HEK293 (cell line): ENCODE data around the gene ARG2.
"Not testable (repeated sequence)": the region's sequence is repeated elsewhere in the genome, so short reads cannot be mapped to it uniquely, and the experiment has no call there.

Source experiments
- CTCF ChIA-PET: fragments of 350-600 bp; formaldehyde crosslinking; extraction: SDS; loops from one replicate; lab custom pipeline; 2021; ENCODE audit warnings: antibody characterized with exemption; lab: Yijun Ruan, JAX
- POLR2A ChIA-PET: fragments of 300-600 bp; formaldehyde crosslinking; extraction: SDS; loops from one replicate; lab custom pipeline; 2020; ENCODE audit warnings: antibody characterized with exemption, inconsistent platforms; lab: Yijun Ruan, JAX
- H3K27ac ChIP-seq: fragments of 200-500 bp; sonication (Bioruptor generic); 2 replicates; pipeline ENCODE4 v1.5.1; 2014; ENCODE audit warnings: low read depth, low read length, control low read depth, inconsistent platforms; ENCODE audit errors: extremely low read depth
- H3K36me3 ChIP-seq, 2 experiments: fragments of 200-500 bp in 1 of 2; sonication (Bioruptor generic) in 1 of 2; 1 replicate in 1 of 2; 2 replicates in 1 of 2; pipeline ENCODE4 v1.5.1; 2014 to 2017; ENCODE audit warnings: inconsistent platforms in 2 of 2, low read length in 2 of 2; ENCODE audit not compliant: control insufficient read depth in 2 of 2, insufficient read depth in 1 of 2
- H3K4me1 ChIP-seq: fragments of 200-500 bp; sonication (Bioruptor generic); 2 replicates; pipeline ENCODE4 v1.5.1; 2014; ENCODE audit warnings: mild to moderate bottlenecking, low read length, inconsistent platforms; ENCODE audit not compliant: control insufficient read depth, insufficient read depth
- H3K4me3 ChIP-seq: 2 replicates; pipeline ENCODE4 v1.5.1; 2011; ENCODE audit warnings: low read depth, mild to moderate bottlenecking, control low read depth, low read length, moderate library complexity
- H3K9me3 ChIP-seq: fragments of 200-500 bp; sonication (Bioruptor generic); 2 replicates; pipeline ENCODE4 v1.5.1; 2014; ENCODE audit warnings: low read depth, low read length, inconsistent platforms; ENCODE audit not compliant: control insufficient read depth, insufficient read depth
- EGR2 ChIP-seq: fragments of 450-650 bp; formaldehyde crosslinking; IDR thresholded peaks from 2 replicates; pipeline ENCODE4 v1.5.1; 2016; ENCODE audit warnings: low read depth, missing biosample characterization, missing genetic modification characterization
- GLI4 ChIP-seq: fragments of 450-650 bp; formaldehyde crosslinking; IDR thresholded peaks from 2 replicates; pipeline ENCODE4 v1.5.1; 2016; ENCODE audit warnings: missing biosample characterization, missing genetic modification characterization
- KLF7 ChIP-seq: fragments of 450-650 bp; formaldehyde crosslinking; IDR thresholded peaks from 2 replicates; pipeline ENCODE4 v1.5.1; 2016; ENCODE audit warnings: missing biosample characterization, missing genetic modification characterization, borderline replicate concordance
- KLF9 ChIP-seq: fragments of 450-650 bp; formaldehyde crosslinking; IDR thresholded peaks from 2 replicates; pipeline ENCODE4 v1.5.1; 2016; ENCODE audit warnings: missing biosample characterization, missing genetic modification characterization, low read depth
- OVOL3 ChIP-seq: fragments of 450-650 bp; formaldehyde crosslinking; IDR thresholded peaks from 2 replicates; pipeline ENCODE4 v1.5.1; 2016; ENCODE audit warnings: missing biosample characterization, missing genetic modification characterization
- TCF7L2 ChIP-seq: IDR thresholded peaks from 2 replicates; pipeline ENCODE4 v1.6.1; 2011; ENCODE audit warnings: low read depth, mild to moderate bottlenecking, inconsistent platforms, low read length, moderate library complexity, borderline replicate concordance
- TRIM28 ChIP-seq: IDR thresholded peaks from 2 replicates; pipeline ENCODE4 v1.6.1; 2011; ENCODE audit warnings: low read length, control low read depth, borderline replicate concordance
- ZEB2 ChIP-seq: fragments of 450-650 bp; formaldehyde crosslinking; IDR thresholded peaks from 2 replicates; pipeline ENCODE4 v1.5.1; 2016; ENCODE audit warnings: missing biosample characterization, missing genetic modification characterization
- ZFHX2 ChIP-seq: fragments of 450-650 bp; formaldehyde crosslinking; conservative IDR thresholded peaks from 2 replicates; pipeline ENCODE4 v1.5.1; 2016; ENCODE audit warnings: missing biosample characterization, missing genetic modification characterization
- ZNF140 ChIP-seq: fragments of 450-650 bp; formaldehyde crosslinking; IDR thresholded peaks from 2 replicates; pipeline ENCODE4 v1.5.1; 2016; ENCODE audit warnings: missing biosample characterization, missing genetic modification characterization
- ZNF202 ChIP-seq: fragments of 450-650 bp; formaldehyde crosslinking; IDR thresholded peaks from 2 replicates; pipeline ENCODE4 v1.5.1; 2016; ENCODE audit warnings: missing biosample characterization, missing genetic modification characterization, borderline replicate concordance
- ZNF239 ChIP-seq: fragments of 450-650 bp; formaldehyde crosslinking; IDR thresholded peaks from 2 replicates; pipeline ENCODE4 v1.5.1; 2016; ENCODE audit warnings: missing biosample characterization, missing genetic modification characterization
- ZNF26 ChIP-seq: fragments of 450-650 bp; formaldehyde crosslinking; IDR thresholded peaks from 2 replicates; pipeline ENCODE4 v1.5.1; 2016; ENCODE audit warnings: missing biosample characterization, missing genetic modification characterization
- ZNF366 ChIP-seq: fragments of 450-650 bp; formaldehyde crosslinking; conservative IDR thresholded peaks from 2 replicates; pipeline ENCODE4 v1.5.1; 2016; ENCODE audit warnings: missing biosample characterization, missing genetic modification characterization
- ZNF37A ChIP-seq: fragments of 450-650 bp; IDR thresholded peaks from 2 replicates; pipeline ENCODE4 v1.5.1; 2018; ENCODE audit warnings: missing biosample characterization, missing genetic modification characterization
- ZNF391 ChIP-seq: fragments of 450-650 bp; formaldehyde crosslinking; IDR thresholded peaks from 2 replicates; pipeline ENCODE4 v1.5.1; 2016; ENCODE audit warnings: low read depth, missing biosample characterization, missing genetic modification characterization, borderline replicate concordance
- ZNF423 ChIP-seq: fragments of 450-650 bp; formaldehyde crosslinking; IDR thresholded peaks from 2 replicates; pipeline ENCODE4 v1.5.1; 2016; ENCODE audit warnings: missing biosample characterization, missing genetic modification characterization
- ZNF501 ChIP-seq: fragments of 450-650 bp; formaldehyde crosslinking; IDR thresholded peaks from 2 replicates; pipeline ENCODE4 v1.5.1; 2016; ENCODE audit warnings: missing biosample characterization, missing genetic modification characterization
- ZNF610 ChIP-seq: fragments of 450-650 bp; formaldehyde crosslinking; IDR thresholded peaks from 2 replicates; pipeline ENCODE4 v1.5.1; 2016; ENCODE audit warnings: missing biosample characterization, missing genetic modification characterization, borderline replicate concordance
- ZNF645 ChIP-seq: fragments of 450-650 bp; formaldehyde crosslinking; IDR thresholded peaks from 2 replicates; pipeline ENCODE4; 2016; ENCODE audit warnings: missing biosample characterization, missing genetic modification characterization
- ZNF660 ChIP-seq: fragments of 450-650 bp; IDR thresholded peaks from 2 replicates; pipeline ENCODE4 v1.5.1; 2018; ENCODE audit warnings: missing biosample characterization, mild to moderate bottlenecking, missing genetic modification characterization
- TF ChIP-seq, protein P1 (sequence below): fragments of 450-650 bp; formaldehyde crosslinking; IDR thresholded peaks from 2 replicates; pipeline ENCODE4 v1.5.1; 2016; ENCODE audit warnings: missing biosample characterization, missing genetic modification characterization
- TF ChIP-seq, protein P2 (sequence below): fragments of 450-650 bp; formaldehyde crosslinking; IDR thresholded peaks from 2 replicates; pipeline ENCODE4 v1.5.1; 2017; ENCODE audit warnings: missing biosample characterization, missing genetic modification characterization

Gene ARG2

DNA sequence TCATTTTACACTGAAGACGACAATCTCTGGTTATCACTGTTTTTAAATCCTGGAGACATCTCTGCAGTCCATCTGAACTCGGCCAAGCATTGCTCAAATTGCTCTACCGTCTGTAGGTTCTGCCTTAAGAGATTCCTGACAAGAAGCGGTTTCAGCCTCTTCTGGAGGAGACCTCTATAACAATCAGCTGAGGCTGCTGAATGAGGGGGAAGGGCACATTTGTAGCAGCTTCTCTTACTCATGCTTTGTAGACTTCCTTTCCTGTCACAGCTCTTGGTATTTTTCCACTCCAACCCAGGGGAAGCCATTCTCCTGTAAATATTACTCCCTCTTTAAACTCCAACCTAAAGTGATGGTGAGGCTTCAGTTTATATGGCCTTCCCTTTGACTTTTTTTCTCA is 3.0 kb downstream of the ARG2 start (continued):
- TF ChIP-seq ZNF660 (tag by site-specific recombination) (no peak), ZNF202 (tag by site-specific recombination) (no peak), TRIM28 (peak; percentile 85; the same call in 1 of the 2 replicates), ZNF645 (tag by site-specific recombination) (no peak), ZNF501 (tag by site-specific recombination) (no peak), ZNF423 (tag by site-specific recombination) (no peak), OVOL3 (tag by site-specific recombination) (no peak), ZEB2 (tag by site-specific recombination) (no peak), ZNF239 (tag by site-specific recombination) (no peak), ZFHX2 (tag by site-specific recombination) (no peak), KLF7 (tag by site-specific recombination) (no peak), KLF9 (tag by site-specific recombination) (peak; percentile 26; the same call in 1 of the 2 replicates), ZNF26 (tag by site-specific recombination) (no peak), GLI4 (tag by site-specific recombination) (no peak)
- TF ChIP-seq, protein P1, sequence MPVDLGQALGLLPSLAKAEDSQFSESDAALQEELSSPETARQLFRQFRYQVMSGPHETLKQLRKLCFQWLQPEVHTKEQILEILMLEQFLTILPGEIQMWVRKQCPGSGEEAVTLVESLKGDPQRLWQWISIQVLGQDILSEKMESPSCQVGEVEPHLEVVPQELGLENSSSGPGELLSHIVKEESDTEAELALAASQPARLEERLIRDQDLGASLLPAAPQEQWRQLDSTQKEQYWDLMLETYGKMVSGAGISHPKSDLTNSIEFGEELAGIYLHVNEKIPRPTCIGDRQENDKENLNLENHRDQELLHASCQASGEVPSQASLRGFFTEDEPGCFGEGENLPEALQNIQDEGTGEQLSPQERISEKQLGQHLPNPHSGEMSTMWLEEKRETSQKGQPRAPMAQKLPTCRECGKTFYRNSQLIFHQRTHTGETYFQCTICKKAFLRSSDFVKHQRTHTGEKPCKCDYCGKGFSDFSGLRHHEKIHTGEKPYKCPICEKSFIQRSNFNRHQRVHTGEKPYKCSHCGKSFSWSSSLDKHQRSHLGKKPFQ (tag by site-specific recombination), result no peak

DNA sequence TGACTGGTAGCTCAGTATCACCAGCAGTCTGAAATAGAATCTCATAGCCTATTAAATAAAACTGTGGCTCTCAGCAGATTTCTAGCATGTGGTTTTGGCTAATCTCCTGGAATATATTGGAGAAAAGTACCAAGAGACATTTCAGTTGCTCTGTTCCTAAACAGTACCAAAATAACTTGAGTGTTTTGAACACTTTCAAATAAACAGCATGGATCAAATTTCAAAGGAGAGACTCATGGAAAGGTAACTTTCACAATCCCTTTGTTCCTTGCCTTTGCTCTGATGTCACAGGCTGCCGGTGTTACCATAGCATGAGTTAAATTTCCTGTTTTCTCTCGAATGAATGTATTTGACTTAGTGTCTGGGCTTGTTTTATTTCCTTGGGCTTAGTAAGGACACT is 3.4 kb downstream of the ARG2 start:
- peaks cover 0 to 8% of the 10 kb centered on the region in 2 experiments; a peak in 1 of 3 replicates for H3K36me3 ChIP-seq
- H3K4me1 ChIP-seq, result peaks cover 13% of the 10 kb centered on the region
- no peaks in the 10 kb centered on the region for H3K9me3 ChIP-seq
- no peak overlapping the region for H3K4me3 ChIP-seq
- CTCF ChIA-PET, result interaction anchor here (0.5 to 1.1 kb wide), 4 partner anchors 22 to 97 kb away, joined by 3 to 5 read pairs (median 4); no protein-coding TSS in a partner anchor
- no peak for TF ChIP-seq EGR2 (tag by site-specific recombination)
- TF ChIP-seq ZNF366 (tag by site-specific recombination), result no peak
- TF ChIP-seq, protein P2, sequence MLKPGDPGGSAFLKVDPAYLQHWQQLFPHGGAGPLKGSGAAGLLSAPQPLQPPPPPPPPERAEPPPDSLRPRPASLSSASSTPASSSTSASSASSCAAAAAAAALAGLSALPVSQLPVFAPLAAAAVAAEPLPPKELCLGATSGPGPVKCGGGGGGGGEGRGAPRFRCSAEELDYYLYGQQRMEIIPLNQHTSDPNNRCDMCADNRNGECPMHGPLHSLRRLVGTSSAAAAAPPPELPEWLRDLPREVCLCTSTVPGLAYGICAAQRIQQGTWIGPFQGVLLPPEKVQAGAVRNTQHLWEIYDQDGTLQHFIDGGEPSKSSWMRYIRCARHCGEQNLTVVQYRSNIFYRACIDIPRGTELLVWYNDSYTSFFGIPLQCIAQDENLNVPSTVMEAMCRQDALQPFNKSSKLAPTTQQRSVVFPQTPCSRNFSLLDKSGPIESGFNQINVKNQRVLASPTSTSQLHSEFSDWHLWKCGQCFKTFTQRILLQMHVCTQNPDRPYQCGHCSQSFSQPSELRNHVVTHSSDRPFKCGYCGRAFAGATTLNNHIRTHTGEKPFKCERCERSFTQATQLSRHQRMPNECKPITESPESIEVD (tag by site-specific recombination), result peak; percentile 37; the same call in 1 of the 2 replicates
- no peak for TF ChIP-seq ZNF140 (tag by site-specific recombination)
- 0 out of 2 replicates have a peak, but pooled peaks have one; percentile 18 for TF ChIP-seq TCF7L2
- no peak for TF ChIP-seq ZNF37A (tag by site-specific recombination)
- no peak for TF ChIP-seq ZNF391 (tag by site-specific recombination)
- TF ChIP-seq ZNF610 (tag by site-specific recombination), result no peak
- TF ChIP-seq, all 188 proteins: peak for 2
- H3K27ac ChIP-seq, result no peak overlapping the region
- POLR2A ChIA-PET, result interaction anchor here (0.7 kb wide), 1 partner anchor 1566 kb away, joined by 7 read pairs; no protein-coding TSS in a partner anchor

- CTCF ChIA-PET, H3K4me3 ChIP-seq, H3K27ac ChIP-seq, H3K9me3 ChIP-seq, H3K4me1 ChIP-seq, POLR2A ChIA-PET: not testable (repeated sequence)
- H3K36me3 ChIP-seq, result peaks cover 0 to 11% of the 10 kb centered on the region in 2 experiments; a peak in 2 of 3 replicates
These were observed 6.4 kb downstream of the ARG2 start for GRCh38 chr14:67626131-67626530.
